Hematopoietic multipotent progenitor cell treated with erythropoietin and hydrocortisone succinate and interleukin-3 and kit ligand, for 6 days (in vitro differentiated cells): ENCODE results near the gene ANKRD13A.
"Not testable (repeated sequence)": the region's sequence is repeated elsewhere in the genome, so short reads cannot be mapped to it uniquely, and the experiment has no call there.

Experiments
- DNase-seq: peaks from one replicate; pipeline ENCODE4 v3.0.0-alpha.2; 2015

ANKRD13A gene

GRCh38 chr12:110049034-110049433 is 49.8 kb downstream of the ANKRD13A start:
- not testable (repeated sequence) for DNase-seq

GRCh38 chr12:110049666-110050065 is 50.4 kb downstream of the ANKRD13A start:
- DNase-seq: not testable (repeated sequence)

- DNase-seq: no peak
These were observed 51.7 kb downstream of the ANKRD13A start for GRCh38 chr12:110050927-110051326.

- peak; percentile 43 for DNase-seq
These were observed 56.4 kb downstream of the ANKRD13A start for GRCh38 chr12:110055375-110056352.

- DNase-seq: not testable (repeated sequence)
These were observed 57.4 kb downstream of the ANKRD13A start for GRCh38 chr12:110056643-110057042.

GRCh38 chr12:110058875-110059615 is 59.8 kb downstream of the ANKRD13A start:
- DNase-seq: no peak

- DNase-seq: no peak
These were observed 60.4 kb downstream of the ANKRD13A start for GRCh38 chr12:110059651-110060000.

GRCh38 chr12:110062241-110062640 is 63.0 kb downstream of the ANKRD13A start:
- no peak for DNase-seq

- no peak for DNase-seq
These were observed 66.3 kb downstream of the ANKRD13A start for GRCh38 chr12:110065540-110065939.

- no peak for DNase-seq
These were observed 68.3 kb downstream of the ANKRD13A start for GRCh38 chr12:110067531-110067930.

GRCh38 chr12:110068115-110068514 is 68.9 kb downstream of the ANKRD13A start:
- DNase-seq: not testable (repeated sequence)

GRCh38 chr12:110068654-110069053 is 69.4 kb downstream of the ANKRD13A start:
- DNase-seq: no peak

- no peak for DNase-seq
These were observed 72.3 kb downstream of the ANKRD13A start for GRCh38 chr12:110071504-110071903.

GRCh38 chr12:110071967-110072366 is 72.7 kb downstream of the ANKRD13A start:
- no peak for DNase-seq

GRCh38 chr12:110072636-110073035 is 73.4 kb downstream of the ANKRD13A start:
- not testable (repeated sequence) for DNase-seq

GRCh38 chr12:110073049-110073831 is 74.0 kb downstream of the ANKRD13A start:
- peak; percentile 52 for DNase-seq

GRCh38 chr12:110074089-110074488 is 74.9 kb downstream of the ANKRD13A start:
- DNase-seq: no peak

- no peak for DNase-seq
These were observed 76.7 kb downstream of the ANKRD13A start for GRCh38 chr12:110075880-110076279.

GRCh38 chr12:110077800-110078199 is 78.6 kb downstream of the ANKRD13A start:
- DNase-seq: no peak

- DNase-seq: peak; percentile 87
These were observed 80.5 kb downstream of the ANKRD13A start for GRCh38 chr12:110079477-110080400.

- no peak for DNase-seq
These were observed 81.2 kb downstream of the ANKRD13A start for GRCh38 chr12:110080410-110080809.
